Fibroblast of mammary gland (primary cell): ENCODE results near the gene ACOT11.

Source experiments
- DNase-seq: peaks from one replicate; pipeline ENCODE4 v3.0.0-alpha.2; 2010; ENCODE audit warnings: low read depth
- H3K4me3 ChIP-seq: 2 replicates; pipeline ENCODE4 v1.5.1; 2011; ENCODE audit warnings: low read depth, mild to moderate bottlenecking, low read length, moderate library complexity; ENCODE audit not compliant: control insufficient read depth
- TF ChIP-seq, protein P1 (sequence below): conservative IDR thresholded peaks from 2 replicates; pipeline ENCODE4 v1.5.1; 2011; ENCODE audit warnings: low read depth, low read length, inconsistent platforms; ENCODE audit not compliant: control insufficient read depth, insufficient read depth

Gene ACOT11

GRCh38 chr1:54572542-54572850 lies 24.5 kb downstream of the ACOT11 start:
- no peak overlapping the region for H3K4me3 ChIP-seq
- DNase-seq = no peak
- TF ChIP-seq, protein P1, sequence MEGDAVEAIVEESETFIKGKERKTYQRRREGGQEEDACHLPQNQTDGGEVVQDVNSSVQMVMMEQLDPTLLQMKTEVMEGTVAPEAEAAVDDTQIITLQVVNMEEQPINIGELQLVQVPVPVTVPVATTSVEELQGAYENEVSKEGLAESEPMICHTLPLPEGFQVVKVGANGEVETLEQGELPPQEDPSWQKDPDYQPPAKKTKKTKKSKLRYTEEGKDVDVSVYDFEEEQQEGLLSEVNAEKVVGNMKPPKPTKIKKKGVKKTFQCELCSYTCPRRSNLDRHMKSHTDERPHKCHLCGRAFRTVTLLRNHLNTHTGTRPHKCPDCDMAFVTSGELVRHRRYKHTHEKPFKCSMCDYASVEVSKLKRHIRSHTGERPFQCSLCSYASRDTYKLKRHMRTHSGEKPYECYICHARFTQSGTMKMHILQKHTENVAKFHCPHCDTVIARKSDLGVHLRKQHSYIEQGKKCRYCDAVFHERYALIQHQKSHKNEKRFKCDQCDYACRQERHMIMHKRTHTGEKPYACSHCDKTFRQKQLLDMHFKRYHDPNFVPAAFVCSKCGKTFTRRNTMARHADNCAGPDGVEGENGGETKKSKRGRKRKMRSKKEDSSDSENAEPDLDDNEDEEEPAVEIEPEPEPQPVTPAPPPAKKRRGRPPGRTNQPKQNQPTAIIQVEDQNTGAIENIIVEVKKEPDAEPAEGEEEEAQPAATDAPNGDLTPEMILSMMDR = no peak

DNA sequence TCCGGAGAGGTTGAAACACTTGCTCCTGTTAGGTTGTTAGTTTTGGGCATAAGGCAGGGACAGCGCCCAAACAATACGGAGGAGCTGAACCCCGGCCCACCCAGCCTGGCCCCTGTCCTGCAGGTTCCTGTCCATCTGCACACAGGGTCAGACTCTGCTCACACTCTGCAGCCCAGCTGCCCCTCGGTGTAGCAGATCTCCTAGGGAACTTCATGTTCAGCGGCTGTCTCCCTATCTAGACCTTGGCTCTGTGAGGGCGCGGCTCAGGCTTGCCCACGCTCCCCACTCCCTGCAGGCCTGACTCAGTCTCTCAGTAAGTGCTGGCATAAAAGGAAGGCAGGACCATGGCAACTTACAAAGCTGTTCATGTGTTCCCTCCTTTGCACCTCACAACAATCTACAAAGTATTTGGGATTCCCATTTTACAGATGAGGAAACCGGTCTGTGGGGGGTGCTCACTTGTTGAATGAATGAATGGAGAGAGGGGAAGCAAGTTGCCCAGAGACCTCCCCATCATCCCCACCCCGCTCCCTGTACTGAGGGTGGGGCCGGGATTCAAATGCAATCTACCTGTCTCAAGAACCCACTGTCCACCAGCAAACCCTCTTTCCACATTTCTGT lies 26.2 kb downstream of the ACOT11 start:
- TF ChIP-seq, protein P1 = no peak
- H3K4me3 ChIP-seq = no peak overlapping the region
- no peak for DNase-seq

GRCh38 chr1:54575161-54575560 lies 27.1 kb downstream of the ACOT11 start:
- TF ChIP-seq, protein P1 = no peak
- no peak for DNase-seq
- no peak overlapping the region for H3K4me3 ChIP-seq

DNA sequence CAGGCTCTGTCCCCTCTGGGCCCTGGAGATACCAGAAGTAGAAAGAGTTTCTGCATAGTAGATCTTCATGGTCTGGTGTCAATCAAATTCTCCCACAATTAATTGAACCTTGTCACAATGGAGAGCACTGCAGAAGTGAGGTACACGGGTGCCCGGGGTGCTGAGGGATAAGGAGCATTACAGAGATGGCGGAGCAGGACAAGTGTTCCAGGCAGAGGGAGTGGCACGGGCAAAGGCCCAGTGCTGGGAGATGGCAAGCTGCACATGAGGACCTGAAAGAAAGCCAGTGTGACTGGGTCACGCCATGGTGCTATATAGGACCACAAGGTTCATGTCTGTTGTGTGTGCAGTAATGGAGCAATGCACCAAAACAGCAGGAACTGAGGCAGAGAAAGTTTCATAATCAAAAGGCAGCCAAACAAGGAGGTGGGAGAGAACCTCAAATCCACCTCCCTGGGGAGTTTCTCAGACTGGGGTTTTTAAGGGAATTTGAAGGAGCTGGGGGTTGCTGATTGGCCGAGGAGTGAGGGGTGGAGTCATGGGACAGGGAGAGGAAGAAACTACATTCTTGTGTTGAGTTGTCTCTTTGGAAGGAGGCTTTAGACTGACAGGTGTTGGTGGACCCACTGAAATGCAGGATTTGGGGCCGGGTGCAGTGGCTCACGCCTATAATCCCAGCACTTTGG lies 27.7 kb downstream of the ACOT11 start:
- H3K4me3 ChIP-seq = no peak overlapping the region
- TF ChIP-seq, protein P1 = no peak
- no peak for DNase-seq

GRCh38 chr1:54577612-54578011 lies 29.6 kb downstream of the ACOT11 start:
- H3K4me3 ChIP-seq = no peak overlapping the region
- TF ChIP-seq, protein P1 = no peak
- peak; percentile 36 for DNase-seq

DNA sequence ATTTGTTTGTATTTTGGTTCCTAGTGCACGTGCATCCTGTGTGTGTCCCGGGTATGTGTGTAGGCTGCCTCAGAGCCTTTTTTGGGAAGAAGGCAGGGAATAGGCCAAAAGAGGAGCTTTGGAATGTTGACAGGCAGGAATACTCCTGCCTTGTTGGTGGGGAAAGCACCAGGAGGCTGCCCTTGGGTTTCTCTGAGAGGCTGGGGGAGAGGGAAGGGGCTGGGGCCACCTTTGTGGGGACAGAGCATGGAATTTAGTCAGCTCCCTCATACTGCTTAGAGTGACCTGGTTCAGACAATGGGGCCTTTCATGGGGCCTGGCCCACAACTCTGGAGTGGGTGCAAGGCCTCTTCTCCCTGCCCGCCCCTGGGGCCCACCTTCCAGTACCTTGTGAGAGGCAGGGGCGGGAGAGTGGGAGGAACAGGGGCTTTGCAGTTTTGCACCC lies 31.3 kb downstream of the ACOT11 start:
- DNase-seq = no peak
- TF ChIP-seq, protein P1 = no peak
- H3K4me3 ChIP-seq = no peak overlapping the region
